Hepatocyte (in vitro differentiated cells): ENCODE data around the gene EXOC4. TPM values are rescaled to one million over a fixed set of nuclear protein-coding genes. Genes with fewer than 3 reads are reported as not detected.

ENCODE experiments used
- DNase-seq: peaks from one replicate; pipeline ENCODE4 v3.0.0-alpha.2; 2016; ENCODE audit warnings: low spot score
- H2AFZ ChIP-seq: fragments of 200-600 bp; sonication (generic); 2 replicates; pipeline ENCODE4 v1.6.0; 2016; ENCODE audit warnings: antibody characterized with exemption, mild to moderate bottlenecking
- H3K27ac ChIP-seq: fragments of 200-600 bp; sonication (generic); 2 replicates; pipeline ENCODE4 v1.5.1; 2016; ENCODE audit warnings: mild to moderate bottlenecking
- H3K27me3 ChIP-seq: fragments of 200-600 bp; sonication (generic); 2 replicates; pipeline ENCODE4 v1.6.1; 2016
- H3K36me3 ChIP-seq: fragments of 200-600 bp; sonication (generic); replicated peaks from 2 replicates; pipeline ENCODE4 v1.5.1; 2016; ENCODE audit warnings: low read depth; ENCODE audit not compliant: insufficient read depth
- H3K4me1 ChIP-seq: fragments of 200-600 bp; sonication (generic); 2 replicates; pipeline ENCODE4 v1.5.1; 2016; ENCODE audit warnings: mild to moderate bottlenecking, moderate library complexity; ENCODE audit not compliant: insufficient read depth
- H3K4me2 ChIP-seq: fragments of 200-600 bp; sonication (generic); 2 replicates; pipeline ENCODE4 v1.6.0; 2016
- H3K4me3 ChIP-seq: fragments of 200-600 bp; sonication (generic); 2 replicates; pipeline ENCODE4 v1.5.1; 2016; ENCODE audit warnings: mild to moderate bottlenecking
- H3K79me2 ChIP-seq: fragments of 200-600 bp; sonication (generic); 2 replicates; pipeline ENCODE4 v1.6.0; 2017; ENCODE audit warnings: mild to moderate bottlenecking
- H3K9me2 ChIP-seq: fragments of 200-600 bp; sonication (generic); replicated peaks from 2 replicates; pipeline ENCODE4 v1.6.0; 2017; ENCODE audit warnings: mild to moderate bottlenecking; ENCODE audit not compliant: insufficient read depth
- H3K9me3 ChIP-seq: fragments of 200-600 bp; sonication (generic); 2 replicates; pipeline ENCODE4 v1.5.1; 2016; ENCODE audit warnings: low read depth, mild to moderate bottlenecking
- H4K20me1 ChIP-seq: fragments of 200-600 bp; sonication (generic); 2 replicates; pipeline ENCODE4 v1.6.0; 2016; ENCODE audit warnings: mild to moderate bottlenecking; ENCODE audit not compliant: insufficient read depth, poor library complexity, severe bottlenecking
- CTCF ChIP-seq: fragments of 200-600 bp; sonication (generic); IDR thresholded peaks from 2 replicates; pipeline ENCODE4 v1.5.1; 2016; ENCODE audit warnings: antibody characterized with exemption, mild to moderate bottlenecking; ENCODE audit not compliant: poor library complexity
- EZH2 ChIP-seq: fragments of 200-600 bp; sonication (generic); IDR thresholded peaks from 2 replicates; pipeline ENCODE4 v1.6.1; 2016; ENCODE audit warnings: antibody characterized with exemption, mild to moderate bottlenecking, borderline replicate concordance
- EZH2phosphoT487 ChIP-seq: fragments of 200-600 bp; sonication (generic); IDR thresholded peaks from one replicate; pipeline ENCODE4 v1.6.1; 2018; ENCODE audit warnings: antibody characterized with exemption, mild to moderate bottlenecking, low read depth, moderate library complexity; ENCODE audit not compliant: unreplicated experiment, severe bottlenecking
- WGBS: methylation state at CpG from one replicate; pipeline ENCODE4 v1.1.6; 2016; ENCODE audit warnings: low lambda C conversion rate; ENCODE audit errors: missing lambda C conversion rate; 5-methylcytosine and 5-hydroxymethylcytosine counted together
- polyA plus RNA-seq: library from polyadenylated mRNA; unstranded; fragments of >200 nt; fragmentation: Nextera tagmentation; extraction: Ambion mirVana; gene quantifications from 2 replicates; pipeline ENCODE4 v1.2.1, GENCODE V29; 2016
- total RNA-seq: library from RNA; depleted of rRNA; stranded (reverse); fragments of >200 nt; gene quantifications from 2 replicates; pipeline ENCODE4 v1.2.3, GENCODE V29; 2014

The EXOC4 gene
- total and polyA plus RNA-seq, 2 experiments from 2014 or later = 34.8 to 56.1 TPM

GRCh38 chr7:133300811-133301210, 47.9 kb downstream of the EXOC4 start:
- no peak for TF ChIP-seq EZH2
- no peak for TF ChIP-seq CTCF
- no peak for TF ChIP-seq EZH2phosphoT487
- Histone ChIP-seq H3K27me3 (no peaks in the 10 kb centered on the region), H3K9me3 (no peaks in the 10 kb centered on the region), H3K27ac (no peak overlapping the region), H4K20me1 (no peaks in the 10 kb centered on the region), H3K9me2 (no peaks in the 10 kb centered on the region), H3K36me3 (no peaks in the 10 kb centered on the region), H3K4me3 (no peak overlapping the region), H3K79me2 (peaks cover 10% of the 10 kb centered on the region), H3K4me2 (no peak overlapping the region), H2AFZ (no peak overlapping the region), H3K4me1 (no peaks in the 10 kb centered on the region)
- WGBS = 89% methylated on average over 5 of the region's 5 CpGs
- no peak for DNase-seq

- Histone ChIP-seq H2AFZ (no peak overlapping the region), H3K9me3 (no peaks in the 10 kb centered on the region), H3K27me3 (no peaks in the 10 kb centered on the region), H3K36me3 (no peaks in the 10 kb centered on the region), H3K4me2 (no peak overlapping the region), H3K4me3 (no peak overlapping the region), H3K27ac (no peak overlapping the region), H3K4me1 (no peaks in the 10 kb centered on the region), H3K9me2 (no peaks in the 10 kb centered on the region), H3K79me2 (peaks cover 10% of the 10 kb centered on the region), H4K20me1 (no peaks in the 10 kb centered on the region)
- no peak for DNase-seq
- TF ChIP-seq EZH2 = no peak
- no peak for TF ChIP-seq CTCF
- no peak for TF ChIP-seq EZH2phosphoT487
- WGBS = 69% methylated on average over 2 of the region's 2 CpGs
Observed at GRCh38 chr7:133301444-133301843, 48.6 kb downstream of the EXOC4 start.

GRCh38 chr7:133303372-133303771, 50.5 kb downstream of the EXOC4 start:
- TF ChIP-seq EZH2phosphoT487 (no peak), CTCF (no peak), EZH2 (no peak)
- no peaks in the 10 kb centered on the region for H3K36me3 ChIP-seq
- no peaks in the 10 kb centered on the region for H3K27me3 ChIP-seq
- H3K9me2 ChIP-seq = no peaks in the 10 kb centered on the region
- H4K20me1 ChIP-seq = no peaks in the 10 kb centered on the region
- no peak overlapping the region for H2AFZ ChIP-seq
- no peak for DNase-seq
- no peaks in the 10 kb centered on the region for H3K9me3 ChIP-seq
- no peak overlapping the region for H3K4me3 ChIP-seq
- H3K4me1 ChIP-seq = no peaks in the 10 kb centered on the region
- no peak overlapping the region for H3K4me2 ChIP-seq
- no peak overlapping the region for H3K27ac ChIP-seq
- peaks cover 10% of the 10 kb centered on the region for H3K79me2 ChIP-seq
- 100% methylated on average over 1 of the region's 1 CpG for WGBS

GRCh38 chr7:133303931-133304330, 51.1 kb downstream of the EXOC4 start:
- no peak overlapping the region for H3K4me2 ChIP-seq
- H2AFZ ChIP-seq = no peak overlapping the region
- H3K4me1 ChIP-seq = no peaks in the 10 kb centered on the region
- no peak for DNase-seq
- no peaks in the 10 kb centered on the region for H3K9me3 ChIP-seq
- H3K9me2 ChIP-seq = no peaks in the 10 kb centered on the region
- TF ChIP-seq EZH2 (no peak), EZH2phosphoT487 (no peak), CTCF (no peak)
- no peak overlapping the region for H3K4me3 ChIP-seq
- 84% methylated on average over 2 of the region's 2 CpGs for WGBS
- H4K20me1 ChIP-seq = no peaks in the 10 kb centered on the region
- no peak overlapping the region for H3K27ac ChIP-seq
- H3K79me2 ChIP-seq = peaks cover 6% of the 10 kb centered on the region
- H3K27me3 ChIP-seq = no peaks in the 10 kb centered on the region
- H3K36me3 ChIP-seq = no peaks in the 10 kb centered on the region
